K562 (cell line): ENCODE results near the gene ASB4. TPM values are rescaled to one million over a fixed set of nuclear protein-coding genes. Genes with fewer than 3 reads are reported as not detected.

Experiments
- C11orf30 ChIP-seq: fragments of 450-650 bp; IDR thresholded peaks from 2 replicates; pipeline ENCODE4 v1.6.1; 2016; ENCODE audit warnings: low read depth, mild to moderate bottlenecking
- CBFA2T3 ChIP-seq: fragments of 450-650 bp; IDR thresholded peaks from 2 replicates; pipeline ENCODE4 v1.6.1; 2017
- CBFB ChIP-seq: sonication (generic); formaldehyde crosslinking; IDR thresholded peaks from 2 replicates; pipeline ENCODE4 v1.4.0; 2020; ENCODE audit warnings: mild to moderate bottlenecking, missing genetic modification reagents
- CEBPB ChIP-seq: fragments of 450-650 bp; IDR thresholded peaks from 2 replicates; pipeline ENCODE4 v1.6.1; 2016; ENCODE audit warnings: missing genetic modification characterization, missing compliant biosample characterization
- CTCF ChIP-seq, 3 experiments: IDR thresholded peaks in 2 of 3; conservative IDR thresholded peaks in 1 of 3; 2 replicates each; pipeline ENCODE4 v1.5.1; 2011 to 2012; ENCODE audit warnings: low read length in 3 of 3, mild to moderate bottlenecking in 3 of 3, control low read depth in 2 of 3, improper control_type of control experiment in 1 of 3, inconsistent platforms in 1 of 3, low read depth in 1 of 3, mixed read lengths in 1 of 3, moderate library complexity in 1 of 3; ENCODE audit not compliant: insufficient read depth in 2 of 3
- ESRRB ChIP-seq: fragments of 250-450 bp; sonication (Bioruptor Pico); IDR thresholded peaks from 2 replicates; pipeline ENCODE4 v1.5.0; 2020; ENCODE audit warnings: mild to moderate bottlenecking, moderate library complexity, borderline replicate concordance
- JUN ChIP-seq, 2 experiments: sonication (generic) in 1 of 2; formaldehyde crosslinking in 1 of 2; IDR thresholded peaks; 2 replicates each; pipeline versions ENCODE4 v1.6.1 to v1.8.0; 2012 to 2022; ENCODE audit warnings: borderline replicate concordance in 2 of 2, mild to moderate bottlenecking in 2 of 2, improper control_type of control experiment in 1 of 2, low read depth in 1 of 2, low read length in 1 of 2, missing genetic modification reagents in 1 of 2
- KLF16 ChIP-seq: IDR thresholded peaks from 2 replicates; pipeline ENCODE4 v1.6.1; 2016; ENCODE audit warnings: antibody characterized with exemption
- MITF ChIP-seq: IDR thresholded peaks from 2 replicates; pipeline ENCODE4 v1.6.1; 2014; ENCODE audit warnings: antibody characterized with exemption
- NRF1 ChIP-seq, 2 experiments: fragments of 450-650 bp; IDR thresholded peaks in 1 of 2; conservative IDR thresholded peaks in 1 of 2; 2 replicates each; pipeline ENCODE4 v1.6.1; 2014; ENCODE audit warnings: mild to moderate bottlenecking in 2 of 2
- RBM22 ChIP-seq: fragments of 200-400 bp; formaldehyde crosslinking; IDR thresholded peaks from 2 replicates; pipeline ENCODE4 v1.6.1; 2018; ENCODE audit warnings: low read length, low read depth; ENCODE audit not compliant: poor library complexity, severe bottlenecking
- RCOR1 ChIP-seq, 2 experiments: IDR thresholded peaks; 2 replicates each; pipeline ENCODE4 v1.6.1; 2012; ENCODE audit warnings: low read depth in 2 of 2, low read length in 2 of 2, borderline replicate concordance in 1 of 2, improper control_type of control experiment in 1 of 2
- TCF7L2 ChIP-seq: fragments of 150-350 bp; IDR thresholded peaks from 2 replicates; pipeline ENCODE4 v1.6.1; 2016; ENCODE audit warnings: low read depth, mild to moderate bottlenecking, low read length, moderate library complexity
- TSC22D4 ChIP-seq: fragments of 450-650 bp; IDR thresholded peaks from 2 replicates; pipeline ENCODE4 v1.6.1; 2016; ENCODE audit warnings: missing genetic modification characterization, missing biosample characterization, control low read depth
- ZNF830 ChIP-seq: fragments of 250-450 bp; sonication (Bioruptor Pico); IDR thresholded peaks from 2 replicates; pipeline ENCODE4 v1.5.0; 2021; ENCODE audit warnings: mild to moderate bottlenecking
- ZSCAN32 ChIP-seq: fragments of 450-650 bp; formaldehyde crosslinking; IDR thresholded peaks from 2 replicates; pipeline ENCODE4 v1.4.0; 2020; ENCODE audit warnings: mild to moderate bottlenecking, moderate library complexity
- ZZZ3 ChIP-seq: fragments of 450-650 bp; IDR thresholded peaks from 2 replicates; pipeline ENCODE4 v1.6.1; 2016; ENCODE audit warnings: antibody characterized with exemption, mild to moderate bottlenecking, moderate library complexity
- polyA plus RNA-seq, 8 experiments: library from polyadenylated mRNA; depleted of rRNA in 4 of 8; stranded (reverse) in 5 of 8; unstranded in 3 of 8; fragments of >200 nt; fragmentation: Nextera tagmentation in 2 of 8; fragmentation: Illumina TruSeq in 1 of 8; extraction: Ambion mirVana in 2 of 8; extraction: Trizol in 1 of 8; gene quantifications; 2 replicates each; pipeline versions ENCODE4 v1.2.1 to v1.2.3, GENCODE V29; 2011 to 2014; ENCODE audit warnings: inconsistent platforms in 1 of 8, missing spikeins in 1 of 8
- total RNA-seq, 7 experiments: library from RNA; depleted of rRNA in 6 of 7; stranded (reverse); fragments of >200 nt in 6 of 7; fragmentation: Illumina TruSeq in 2 of 7; extraction: Trizol in 2 of 7; gene quantifications; 2 replicates each; pipeline versions ENCODE4 v1.2.1 to v1.2.3, GENCODE V29; 2011 to 2021; ENCODE audit warnings: low replicate concordance in 1 of 7

ASB4 gene
- total and polyA plus RNA-seq, 9 of the 15 experiments (the other 6 are each of a cell fraction or from before 2014, with no cell fraction given): 0.03 to 0.07 TPM; not detected in 7

GRCh38 chr7:95511716-95512260 lies 26.0 kb downstream of the ASB4 start (continued):
- TF ChIP-seq TCF7L2: no peak
- TF ChIP-seq CBFB (CRISPR knock-in tag): no peak
- TF ChIP-seq CBFA2T3: no peak
- TF ChIP-seq RBM22: no peak
- peak; percentile 87 for TF ChIP-seq MITF
- TF ChIP-seq ESRRB (CRISPR knock-in tag): no peak
- no peak for TF ChIP-seq TSC22D4
- TF ChIP-seq CTCF (IDR thresholded peaks at IDR 0.05 in 2 of 3, conservative IDR thresholded peaks at IDR 0.05 in 1 of 3; ENCODE audit: insufficient read depth in 2 of 3, low read depth in 1 of 3, low read length in 3 of 3): peak; percentile 87 to 92 (median 87)
- TF ChIP-seq KLF16: 0 out of 2 replicates have a peak, but pooled peaks have one; percentile 4
- TF ChIP-seq ZNF830 (CRISPR knock-in tag): no peak
- TF ChIP-seq C11orf30: peak; percentile 94
- no peak for TF ChIP-seq ZZZ3
- peak; percentile 90 for TF ChIP-seq ZSCAN32 (CRISPR knock-in tag)
- peak in 1 of 2 experiments; percentile 26; a peak in 1 of 4 replicates for TF ChIP-seq NRF1 (conservative IDR thresholded peaks at IDR 0.05 in 1 of 2, IDR thresholded peaks at IDR 0.05 in 1 of 2)
- TF ChIP-seq CEBPB (tag): peak; percentile 90
- 0 out of 4 replicates have a peak, but pooled peaks of 1 of the 2 experiments have one; percentile 19 for TF ChIP-seq RCOR1 (IDR thresholded peaks at IDR 0.05; ENCODE audit: borderline replicate concordance in 1 of 2, low read depth in 2 of 2, low read length in 2 of 2)
- TF ChIP-seq JUN (IDR thresholded peaks at IDR 0.05; ENCODE audit: borderline replicate concordance, low read depth, low read length): no peak
- no peak for TF ChIP-seq JUN (CRISPR knock-in tag; IDR thresholded peaks at IDR 0.05; ENCODE audit: borderline replicate concordance)
